Stimulated activated CD8-positive, alpha-beta memory T cell treated with anti-CD3 and anti-CD28 coated beads, Interleukin-15, amount 100 ng/mL, for 4 hours (primary cell): Measurements from ENCODE around the gene AK4.

Experiments used
- DNase-seq, 2 donors: peaks; one replicate each; pipeline ENCODE4 v3.0.0-alpha.2; 2020; ENCODE audit warnings: low read depth in 2 of 2

AK4 gene

DNA sequence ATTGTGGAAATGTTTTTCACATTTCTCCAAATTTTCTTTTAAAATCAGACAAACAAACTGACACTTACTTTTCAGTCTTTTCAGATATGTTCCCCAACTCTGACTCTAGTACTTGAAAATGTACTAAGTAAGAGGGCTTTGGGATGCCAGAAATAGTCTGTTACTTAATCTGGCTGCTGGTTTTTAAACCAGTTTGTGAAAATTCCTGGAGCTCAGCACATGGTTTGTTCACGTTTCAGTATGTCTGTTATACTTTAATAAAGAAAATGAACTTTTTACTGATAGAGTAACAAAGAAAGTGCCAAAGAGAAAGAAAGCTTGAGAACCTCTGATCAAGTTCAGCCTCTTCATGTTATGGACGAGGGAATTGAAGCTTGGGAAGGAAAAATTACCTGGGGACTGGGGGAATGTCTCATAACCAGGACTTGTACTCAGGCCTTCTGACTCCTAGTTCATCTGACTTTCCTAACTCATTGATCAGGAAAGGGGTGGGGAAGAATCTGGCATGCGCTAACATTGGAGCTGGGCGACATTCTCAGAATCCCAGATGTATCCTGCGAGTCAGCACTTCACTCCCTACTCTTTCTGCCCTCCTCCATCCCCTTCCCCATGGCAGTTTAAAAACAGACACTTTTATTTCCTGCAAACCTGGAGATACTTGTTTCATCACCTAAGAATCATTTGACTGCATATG is 130.5 kb downstream of the AK4 start:
- DNase-seq, result no peak

DNA sequence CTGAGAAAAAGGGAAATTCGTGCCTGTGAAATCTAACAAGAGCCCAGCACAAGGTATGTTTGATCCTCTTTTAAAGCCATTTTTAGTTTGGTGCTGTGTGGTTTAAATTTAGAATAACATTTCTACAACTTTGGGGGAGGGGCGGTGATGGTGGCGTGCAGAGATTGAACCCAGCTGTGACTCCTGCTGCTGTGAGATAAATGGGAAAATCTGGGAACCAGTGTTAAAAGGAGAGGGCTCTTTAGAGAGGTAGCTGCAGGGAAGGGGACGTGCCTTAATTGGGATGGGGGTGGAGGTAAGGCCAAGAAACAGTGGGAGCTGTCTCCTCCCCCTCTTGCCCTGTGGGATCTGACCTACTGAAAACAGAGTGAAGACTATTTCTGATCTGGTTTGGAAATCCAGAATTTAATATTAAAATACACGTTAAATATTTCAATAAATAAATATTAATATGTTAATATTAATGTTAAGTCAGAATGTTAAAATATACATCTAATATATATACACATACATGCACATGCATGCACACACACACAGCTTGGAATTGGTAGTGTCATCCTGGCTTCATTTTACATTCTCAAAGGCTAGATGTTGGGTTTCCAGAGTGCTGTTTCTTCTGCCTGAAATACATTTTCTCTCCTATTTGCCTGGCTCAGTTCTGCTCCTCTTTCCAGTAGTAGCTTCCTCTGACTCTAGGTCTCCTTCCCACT is 131.2 kb downstream of the AK4 start:
- DNase-seq, result no peak
